SK-MEL-5 (cell line): ENCODE measurements around the gene NSUN7. TPM values are rescaled to one million over a fixed set of nuclear protein-coding genes. Genes with fewer than 3 reads are reported as not detected.
A peak's percentile ranks its signal among the peaks of the same experiment; 100 is the strongest.

Experiments
- DNase-seq: peaks from one replicate; pipeline ENCODE4 v3.0.0-alpha.2; 2016; ENCODE audit warnings: low read depth, low spot score
- in situ Hi-C: cut with HindIII; loops from 2 replicates; pipeline ENCODE4 v1.10.0; 2016; ENCODE audit warnings: low sequenced_read_pairs, high pct_unique_total_duplicates, low pct_unique_long_range_greater_than_20kb
- total RNA-seq: library from RNA; depleted of rRNA; stranded (reverse); fragments of >200 nt; shearing (Covaris generic); gene quantifications from 2 replicates; pipeline ENCODE4 v1.2.3, GENCODE V29; 2014

The NSUN7 gene
- total RNA-seq, 1 experiment from 2014 or later, result not detected

- no peak for DNase-seq
- in situ Hi-C loops, result no loop called here
Measured at GRCh38 chr4:40832175-40832574, 82.4 kb downstream of the NSUN7 start.

- in situ Hi-C loops, result no loop called here
- DNase-seq, result no peak
Measured at GRCh38 chr4:40833212-40833611, 83.5 kb downstream of the NSUN7 start.

DNA sequence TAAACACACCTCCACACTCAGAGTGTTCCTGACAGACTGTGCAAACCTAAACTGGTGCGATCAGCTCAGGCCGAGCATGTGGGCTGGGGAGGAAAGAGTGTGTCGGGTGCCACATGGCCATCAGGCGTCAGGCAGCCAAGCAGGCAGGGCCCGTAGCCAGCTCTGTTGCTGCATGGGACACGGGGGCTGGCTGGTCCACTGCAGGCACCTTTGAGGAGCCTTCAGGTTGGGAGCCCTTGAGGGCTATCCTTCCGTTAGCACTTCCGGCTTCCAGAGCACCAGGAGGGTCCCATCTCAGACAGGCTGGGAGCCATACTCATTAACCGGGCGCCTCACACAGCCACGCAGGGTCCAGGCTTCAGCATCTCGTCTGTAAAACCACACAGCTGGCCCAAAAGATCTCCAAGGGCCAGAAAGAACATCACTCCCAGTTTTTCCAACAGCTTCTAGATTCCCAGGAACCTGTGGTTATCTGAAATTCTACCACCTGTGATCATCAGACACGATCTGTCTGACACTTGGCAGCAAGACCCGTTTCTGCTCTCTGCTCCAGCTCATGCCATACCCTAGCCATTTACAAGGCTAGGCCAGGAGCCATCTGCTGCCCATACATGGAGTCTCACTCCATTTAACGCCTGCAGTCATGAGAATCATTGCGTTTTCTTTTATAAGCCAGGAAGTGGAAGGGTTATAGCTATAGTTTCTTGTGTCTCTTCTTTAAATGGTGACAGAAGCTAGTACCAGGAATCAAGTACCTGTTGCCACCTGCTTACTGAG lies 87.5 kb downstream of the NSUN7 start:
- DNase-seq, result no peak
- in situ Hi-C loops, result no loop called here

- DNase-seq, result peak; percentile 6
- in situ Hi-C loops, result no loop called here
Measured at GRCh38 chr4:40838742-40839141, 89.0 kb downstream of the NSUN7 start.

GRCh38 chr4:40840255-40840984 lies 90.7 kb downstream of the NSUN7 start:
- in situ Hi-C loops, result no loop called here
- no peak for DNase-seq

GRCh38 chr4:40840985-40841571 lies 91.3 kb downstream of the NSUN7 start:
- in situ Hi-C loops, result no loop called here
- peak; percentile 85 for DNase-seq

DNA sequence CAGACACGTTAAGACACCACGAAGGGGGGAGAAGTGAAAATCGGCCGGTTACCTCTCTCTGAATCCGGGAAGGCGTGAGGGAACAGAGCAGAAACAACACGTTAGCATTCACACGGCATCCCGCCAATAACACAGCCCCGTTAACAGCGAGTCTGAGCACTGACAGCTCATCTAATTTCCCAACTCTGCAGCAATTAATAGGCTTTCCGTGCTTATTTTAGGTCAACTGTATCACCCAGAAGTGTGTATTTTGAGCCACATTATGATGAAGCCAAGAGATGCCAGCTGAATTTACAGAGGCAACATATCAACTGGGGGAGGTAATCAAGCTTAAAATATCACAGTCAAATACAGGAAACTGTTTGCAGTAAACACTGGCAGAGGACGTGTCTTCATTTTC lies 92.6 kb downstream of the NSUN7 start:
- in situ Hi-C loops, result no loop called here
- DNase-seq, result no peak

GRCh38 chr4:40842725-40843423 lies 93.1 kb downstream of the NSUN7 start:
- DNase-seq, result peak; percentile 24
- in situ Hi-C loops, result no loop called here

DNA sequence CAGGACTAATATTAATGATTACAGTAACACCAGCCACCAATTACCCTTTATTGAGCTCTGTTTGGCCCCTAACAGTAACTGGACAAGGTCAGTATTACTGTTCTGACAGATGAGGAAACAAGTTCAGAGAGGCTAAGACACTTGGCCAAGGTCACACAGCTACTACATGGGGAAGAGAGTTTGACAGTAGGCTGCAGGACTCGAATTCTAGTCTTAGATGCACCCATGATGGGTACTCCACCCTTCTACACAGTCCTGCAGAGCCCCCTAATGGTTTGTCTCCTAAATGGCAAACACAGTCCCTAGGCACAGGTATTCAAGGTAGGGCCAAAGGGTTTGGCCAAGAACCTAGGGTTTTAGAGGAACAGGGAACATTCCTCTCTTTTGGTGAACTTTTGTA lies 93.9 kb downstream of the NSUN7 start:
- peak; percentile 55 for DNase-seq
- in situ Hi-C loops, result no loop called here

GRCh38 chr4:40844261-40844660 lies 94.5 kb downstream of the NSUN7 start:
- DNase-seq, result no peak
- in situ Hi-C loops, result no loop called here

DNA sequence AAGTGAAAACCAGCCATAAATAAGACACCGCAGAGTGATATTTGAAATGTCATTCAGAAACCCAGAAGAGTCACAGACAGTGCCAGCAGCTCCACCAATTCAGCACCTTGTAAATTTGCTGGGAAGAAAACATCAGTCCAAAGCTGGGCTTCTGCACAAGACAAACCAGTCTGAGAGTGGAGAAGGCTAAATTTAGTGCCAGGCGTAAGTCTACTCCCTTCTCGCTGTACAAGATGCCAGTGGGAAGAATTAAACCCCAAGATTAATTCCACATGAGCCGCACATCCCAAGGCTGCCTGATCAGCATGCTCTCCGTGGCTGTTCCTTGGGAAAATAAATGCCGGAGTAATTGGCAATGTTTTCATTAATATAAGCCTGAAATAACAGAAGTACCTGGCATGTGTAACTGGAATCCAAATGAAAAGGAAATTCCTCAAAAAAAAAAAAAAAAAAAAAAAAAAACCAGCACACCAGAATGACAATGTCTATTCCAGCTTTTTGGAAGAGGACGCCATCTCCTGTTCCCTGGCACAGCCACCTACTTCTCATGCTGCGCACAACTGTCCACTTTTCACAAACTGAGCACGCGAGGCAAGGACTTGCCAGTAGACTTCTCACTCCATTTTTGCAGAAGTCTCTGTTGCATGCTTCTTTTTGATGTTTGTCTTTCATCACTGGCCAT lies 95.5 kb downstream of the NSUN7 start:
- no peak for DNase-seq
- in situ Hi-C loops, result no loop called here

- no peak for DNase-seq
- in situ Hi-C loops, result no loop called here
Measured at GRCh38 chr4:40846532-40846931, 96.8 kb downstream of the NSUN7 start.

- in situ Hi-C loops, result no loop called here
- DNase-seq, result no peak
Measured at GRCh38 chr4:40848251-40848650, 98.5 kb downstream of the NSUN7 start.

DNA sequence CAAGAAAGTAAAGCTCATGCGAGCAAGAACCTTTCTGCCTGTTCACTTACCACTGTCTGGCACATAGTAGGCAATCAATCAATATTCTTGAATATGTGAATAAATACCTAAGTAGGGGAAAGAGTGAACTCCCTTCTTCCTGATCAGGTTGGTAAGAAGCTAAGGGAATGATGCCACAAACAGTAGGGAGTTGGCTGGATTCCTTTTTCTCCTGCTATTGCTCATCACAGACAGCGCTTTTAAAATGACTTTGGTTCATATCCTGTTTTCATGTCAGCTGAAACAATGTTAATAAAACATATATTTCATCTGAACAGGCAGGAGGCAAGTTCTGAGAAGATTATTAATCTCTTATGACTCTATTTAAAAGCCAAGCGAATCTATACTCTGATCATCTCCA lies 99.2 kb downstream of the NSUN7 start:
- in situ Hi-C loops, result no loop called here
- no peak for DNase-seq

- no peak for DNase-seq
- in situ Hi-C loops, result no loop called here
Measured at GRCh38 chr4:40850496-40850895, 100.7 kb downstream of the NSUN7 start.

DNA sequence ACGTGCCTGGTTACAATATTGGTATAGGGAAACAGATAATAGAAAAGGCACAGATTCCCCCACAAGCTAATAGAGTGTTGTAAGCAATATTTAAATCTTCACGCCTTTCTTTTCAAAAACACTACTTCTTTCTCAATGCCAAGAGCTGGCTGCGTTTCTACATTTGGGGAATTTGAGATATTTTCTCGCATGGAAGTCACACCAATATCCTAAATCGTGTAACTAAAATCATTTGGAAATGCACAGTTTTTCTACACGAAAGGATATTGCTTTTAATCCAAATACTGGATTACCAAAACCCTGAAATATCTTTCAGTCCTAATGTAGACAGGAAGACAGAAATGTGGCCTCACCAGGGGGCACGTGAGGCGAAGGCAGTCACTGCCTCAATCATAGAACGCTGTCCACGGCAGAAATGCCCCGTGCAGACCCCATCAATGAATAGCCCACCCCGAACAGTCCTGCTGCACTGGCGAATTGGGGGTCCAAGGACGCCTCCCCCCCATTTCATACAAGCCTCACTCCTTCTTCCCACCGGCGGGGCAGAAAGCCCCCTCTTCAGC lies 106.6 kb downstream of the NSUN7 start:
- no peak for DNase-seq
- in situ Hi-C loops, result no loop called here

GRCh38 chr4:40856840-40857362 lies 107.1 kb downstream of the NSUN7 start:
- in situ Hi-C loops, result no loop called here
- no peak for DNase-seq
